Measurements from ENCODE around the gene MSLN. TPM values are rescaled to one million over a fixed set of nuclear protein-coding genes. Genes with fewer than 3 reads are reported as not detected.
A peak's percentile ranks its signal among the peaks of the same experiment; 100 is the strongest.

MSLN gene
- total and polyA plus RNA-seq, 2 of the 8 experiments (the other 6 are each of a cell fraction or from before 2014, with no cell fraction given) = 0.28 to 0.50 TPM

- Histone ChIP-seq H3K79me2 (ENCODE audit: control insufficient read depth in 1 of 2, insufficient read depth in 2 of 2, low read length in 2 of 2) (peaks cover 0 to 5% of the 10 kb centered on the region in 2 experiments; a peak in 1 of 4 replicates), H4K8ac (ENCODE audit: extremely low read depth, insufficient read depth, low read length) (peak overlapping the region; percentile 40; the same call in 1 of the 2 replicates), H2BK120ac (replicated peaks; ENCODE audit: low read depth, low read length) (no peak overlapping the region), H3K79me1 (ENCODE audit: low read depth, low read length) (no peaks in the 10 kb centered on the region), H3K9ac (replicated peaks in 1 of 4; ENCODE audit: extremely low read depth in 1 of 4, low read depth in 3 of 4, low read length in 3 of 4) (no peak overlapping the region), H4K91ac (replicated peaks; ENCODE audit: insufficient read length, low read length) (no peak overlapping the region), H3K56ac (replicated peaks; ENCODE audit: insufficient read length, low read depth, low read length) (no peak overlapping the region), H3K4me1 (replicated peaks in 1 of 4; ENCODE audit: control insufficient read depth in 3 of 4, insufficient read depth in 4 of 4, low read length in 3 of 4) (peaks cover 0 to 10% (median 4%) of the 10 kb centered on the region in 4 experiments; a peak in 6 of 7 replicates), H3K27me3 (replicated peaks in 1 of 4; ENCODE audit: control insufficient read depth in 3 of 4, extremely low read depth in 1 of 4, insufficient read depth in 3 of 4, low read length in 3 of 4) (peaks cover 1 to 45% (median 30%) of the 10 kb centered on the region in 4 experiments), H3K4ac (replicated peaks; ENCODE audit: insufficient read length, low read depth, low read length) (no peak overlapping the region), H3K9me3 (ENCODE audit: insufficient read depth in 2 of 2, low read depth in 1 of 2, low read length in 1 of 2) (no peaks in the 10 kb centered on the region), H2BK20ac (ENCODE audit: low read length) (no peak overlapping the region), H2BK12ac (ENCODE audit: low read depth, low read length) (no peak overlapping the region), H3K27ac (ENCODE audit: low read depth, low read length) (no peak overlapping the region), H3K14ac (ENCODE audit: insufficient read length) (no peak overlapping the region), H2AFZ (ENCODE audit: low read length) (no peak overlapping the region), H2AK5ac (ENCODE audit: low read depth, low read length) (no peak overlapping the region), H3K36me3 (ENCODE audit: control insufficient read depth in 2 of 4, insufficient read depth in 4 of 4, low read length in 3 of 4) (no peaks in the 10 kb centered on the region), H3K4me3 (ENCODE audit: extremely low read depth in 1 of 4, insufficient read depth in 2 of 4, low read depth in 3 of 4, low read length in 4 of 4) (no peak overlapping the region), H3K4me2 (ENCODE audit: insufficient read depth in 1 of 2, low read depth in 2 of 2, low read length in 2 of 2) (no peak overlapping the region), H2BK15ac (ENCODE audit: low read length) (no peak overlapping the region), H4K5ac (ENCODE audit: insufficient read length, low read depth, low read length) (no peak overlapping the region), H3K23me2 (ENCODE audit: low read depth, low read length) (peaks cover under 1% of the 10 kb centered on the region; the same call in 1 of the 2 replicates), H4K20me1 (replicated peaks in 1 of 2; ENCODE audit: control insufficient read depth in 1 of 2, insufficient read depth in 2 of 2, low read length in 2 of 2) (peaks cover 3 to 6% of the 10 kb centered on the region in 2 experiments), H2BK5ac (ENCODE audit: low read depth, low read length) (no peak overlapping the region), H3K18ac (ENCODE audit: extremely low read depth, low read length) (no peak overlapping the region), H3K23ac (ENCODE audit: insufficient read length) (no peak overlapping the region)
- FAIRE-seq = no peak
- WGBS, 2 experiments (ENCODE audit: extremely low coverage in 1 of 2, insufficient coverage in 1 of 2, insufficient read length in 1 of 2, insufficient replicate concordance in 2 of 2, low coverage in 1 of 2, low lambda C conversion rate in 2 of 2, missing lambda C conversion rate in 1 of 2) = 92% methylated on average over 17 of the region's 17 CpGs; no CpG with 5 or more reads in 1 of the 2 experiments
- DNase-seq (ENCODE audit: low read depth in 1 of 2, low spot score in 2 of 2) = no peak
- CTCF ChIA-PET (ENCODE audit: partially characterized antibody) = interaction anchor here (0.7 to 2.5 kb wide), 5 partner anchors 9 to 625 kb away, joined by 3 to 7 read pairs (median 4); partner anchors contain the start of gene CIAO3
- no peak for TF ChIP-seq JUN (IDR thresholded peaks at IDR 0.05; ENCODE audit: low read depth, low read length)
- no peak for TF ChIP-seq JUND (IDR thresholded peaks at IDR 0.05; ENCODE audit: low read length)
- no peak for TF ChIP-seq SP4 (IDR thresholded peaks at IDR 0.05; ENCODE audit: low read length)
- no peak for TF ChIP-seq CREB1 (IDR thresholded peaks at IDR 0.05)
- no peak for TF ChIP-seq ASH2L (IDR thresholded peaks at IDR 0.05; ENCODE audit: low read length)
- TF ChIP-seq CEBPB (IDR thresholded peaks at IDR 0.05; ENCODE audit: low read depth, low read length) = no peak
- no peak for TF ChIP-seq EP300 (IDR thresholded peaks at IDR 0.05; ENCODE audit: borderline replicate concordance in 1 of 2, low read depth in 2 of 2, low read length in 2 of 2)
- no peak for TF ChIP-seq SP2 (IDR thresholded peaks at IDR 0.05; ENCODE audit: low read length)
- POLR2A ChIA-PET (ENCODE audit: partially characterized antibody) = interaction anchor here (0.7 kb wide), 1 partner anchor 124 kb away, joined by 3 read pairs; no protein-coding TSS in a partner anchor
Measured at GRCh38 chr16:805474-805873, 44.9 kb downstream of the MSLN start.
